ENCODE results near the gene EVI5L.

EVI5L gene

GRCh38 chr19:7901337-7901736, 71.3 kb downstream of the EVI5L start:
- DNase-seq = no peak

- DNase-seq = no peak
These were observed 72.8 kb downstream of the EVI5L start for GRCh38 chr19:7902796-7903243.

- DNase-seq = peak; percentile 99 to 100
These were observed 73.4 kb downstream of the EVI5L start, which contains the start of gene MAP2K7 for GRCh38 chr19:7903244-7904073. Gene MAP2K7 (plus strand): TSS chr19:7903877. CDS start chr19:7903945, 68 bp downstream.

GRCh38 chr19:7904074-7905020, 74.3 kb downstream of the EVI5L start:
- DNase-seq = no peak

- DNase-seq = no peak
These were observed 75.2 kb downstream of the EVI5L start for GRCh38 chr19:7905268-7905667.

GRCh38 chr19:7905859-7906258, 75.8 kb downstream of the EVI5L start:
- no peak for DNase-seq

- DNase-seq = no peak
These were observed 77.1 kb downstream of the EVI5L start for GRCh38 chr19:7907122-7907521.

GRCh38 chr19:7907544-7907943, 77.5 kb downstream of the EVI5L start:
- DNase-seq = no peak

GRCh38 chr19:7908078-7908699, 78.2 kb downstream of the EVI5L start:
- DNase-seq = no peak

- DNase-seq = no peak
These were observed 78.9 kb downstream of the EVI5L start for GRCh38 chr19:7908742-7909461.

- no peak for DNase-seq
These were observed 79.6 kb downstream of the EVI5L start for GRCh38 chr19:7909471-7910067.

- DNase-seq = no peak
These were observed 80.5 kb downstream of the EVI5L start for GRCh38 chr19:7910321-7911161.

GRCh38 chr19:7911508-7912143, 81.6 kb downstream of the EVI5L start:
- no peak for DNase-seq

- no peak for DNase-seq
These were observed 82.2 kb downstream of the EVI5L start for GRCh38 chr19:7912144-7912696.

GRCh38 chr19:7912697-7913564, 82.9 kb downstream of the EVI5L start:
- DNase-seq = no peak

- DNase-seq = no peak
These were observed 83.6 kb downstream of the EVI5L start for GRCh38 chr19:7913652-7914051.

- no peak for DNase-seq
These were observed 84.1 kb downstream of the EVI5L start for GRCh38 chr19:7914099-7914498.

Data from NCI-H446 (cell line).